H1 (cell line): ENCODE results near the gene PIAS4. TPM values are rescaled to one million over a fixed set of nuclear protein-coding genes. Genes with fewer than 3 reads are reported as not detected.

Source experiments
- CTCF ChIA-PET: fragments of 300-600 bp; sonication (Branson Sonifier 250); formaldehyde crosslinking; loops from one replicate; lab custom pipeline; 2021; ENCODE audit not compliant: partially characterized antibody; lab: Charles Lee
- POLR2A ChIA-PET: fragments of 300-600 bp; sonication (Branson Sonifier 250); formaldehyde crosslinking; loops from one replicate; lab custom pipeline; 2021; ENCODE audit warnings: inconsistent platforms; ENCODE audit not compliant: partially characterized antibody; lab: Charles Lee
- DNase-seq, 2 experiments: peaks; one replicate each; pipeline versions ENCODE4 v3.0.0 to v3.0.0-alpha.2; 2010 to 2022; ENCODE audit warnings: low spot score in 2 of 2, low read depth in 1 of 2, mixed read lengths in 1 of 2
- FAIRE-seq: peaks from 2 replicates; lab custom pipeline; 2011; peaks lifted over from hg19 to GRCh38; lab: Jason Lieb, UNC
- H2AFZ ChIP-seq: 2 replicates; pipeline ENCODE4 v1.8.1; 2012; ENCODE audit warnings: low read length, inconsistent platforms
- H2AK5ac ChIP-seq: 2 replicates; pipeline ENCODE4 v1.6.1; 2013; ENCODE audit warnings: low read depth, low read length
- H2BK120ac ChIP-seq: replicated peaks from 2 replicates; pipeline ENCODE3; 2013; ENCODE audit warnings: low read depth, low read length, inconsistent platforms
- H2BK12ac ChIP-seq: 2 replicates; pipeline ENCODE4 v1.6.1; 2013; ENCODE audit warnings: low read depth, low read length
- H2BK15ac ChIP-seq: 2 replicates; pipeline ENCODE4 v1.6.1; 2013; ENCODE audit warnings: low read length
- H2BK20ac ChIP-seq: 2 replicates; pipeline ENCODE4 v1.6.1; 2013; ENCODE audit warnings: low read length
- H2BK5ac ChIP-seq: 2 replicates; pipeline ENCODE4 v1.6.1; 2013; ENCODE audit warnings: low read depth, low read length
- H3K14ac ChIP-seq: 2 replicates; pipeline ENCODE4 v1.6.1; 2013; ENCODE audit warnings: inconsistent platforms; ENCODE audit not compliant: insufficient read length
- H3K18ac ChIP-seq: 2 replicates; pipeline ENCODE4 v1.6.1; 2013; ENCODE audit warnings: low read length; ENCODE audit errors: extremely low read depth
- H3K23ac ChIP-seq: 2 replicates; pipeline ENCODE4 v1.6.1; 2013; ENCODE audit warnings: inconsistent platforms; ENCODE audit not compliant: insufficient read length
- H3K23me2 ChIP-seq: 2 replicates; pipeline ENCODE4 v1.6.1; 2013; ENCODE audit warnings: low read depth, low read length
- H3K27ac ChIP-seq: 2 replicates; pipeline ENCODE4 v1.6.1; 2011; ENCODE audit warnings: low read depth, low read length, inconsistent platforms
- H3K27me3 ChIP-seq, 4 experiments: replicated peaks in 1 of 4; 1 replicate in 1 of 4; 2 replicates in 3 of 4; pipeline versions ENCODE4 v1.6.1 to v1.8.1; 2011 to 2013; ENCODE audit warnings: low read length in 3 of 4, mild to moderate bottlenecking in 3 of 4, inconsistent platforms in 2 of 4, mixed read lengths in 2 of 4, moderate library complexity in 1 of 4; ENCODE audit not compliant: control insufficient read depth in 3 of 4, insufficient read depth in 3 of 4; ENCODE audit errors: extremely low read depth in 1 of 4
- H3K36me3 ChIP-seq, 4 experiments: 2 replicates each; pipeline versions ENCODE4 v1.6.1 to v1.8.1; 2011 to 2013; ENCODE audit warnings: mild to moderate bottlenecking in 4 of 4, low read length in 3 of 4, moderate library complexity in 2 of 4, control low read depth in 1 of 4, inconsistent platforms in 1 of 4; ENCODE audit not compliant: insufficient read depth in 4 of 4, control insufficient read depth in 2 of 4
- H3K4ac ChIP-seq: replicated peaks from 2 replicates; pipeline ENCODE3; 2013; ENCODE audit warnings: low read length, low read depth, mixed read lengths, inconsistent platforms; ENCODE audit not compliant: insufficient read length
- H3K4me1 ChIP-seq, 4 experiments: replicated peaks in 1 of 4; 1 replicate in 1 of 4; 2 replicates in 3 of 4; pipeline versions ENCODE4 v1.6.1 to v1.8.1; 2011 to 2013; ENCODE audit warnings: low read length in 3 of 4, inconsistent platforms in 2 of 4, mixed read lengths in 1 of 4; ENCODE audit not compliant: insufficient read depth in 4 of 4, control insufficient read depth in 3 of 4
- H3K4me2 ChIP-seq, 2 experiments: 2 replicates each; pipeline versions ENCODE4 v1.6.1 to v1.8.1; 2011 to 2013; ENCODE audit warnings: low read depth in 2 of 2, low read length in 2 of 2, control low read depth in 1 of 2, inconsistent platforms in 1 of 2, mild to moderate bottlenecking in 1 of 2; ENCODE audit not compliant: insufficient read depth in 1 of 2
- H3K4me3 ChIP-seq, 4 experiments: fragments of 200-600, 300-600 bp in 1 of 4; sonication (generic), shearing (Covaris generic), sonication (Bioruptor Twin) in 1 of 4; 2 replicates each; pipeline versions ENCODE4 v1.5.1 to v1.8.1; 2011 to 2016; ENCODE audit warnings: low read length in 4 of 4, low read depth in 3 of 4, control low read depth in 2 of 4, inconsistent platforms in 2 of 4, mild to moderate bottlenecking in 2 of 4, mixed read lengths in 1 of 4, moderate library complexity in 1 of 4; ENCODE audit not compliant: insufficient read depth in 2 of 4; ENCODE audit errors: extremely low read depth in 1 of 4
- H3K56ac ChIP-seq: replicated peaks from 2 replicates; pipeline ENCODE3; 2013; ENCODE audit warnings: low read depth, mild to moderate bottlenecking, mixed read lengths, low read length, inconsistent platforms; ENCODE audit not compliant: insufficient read length
- H3K79me1 ChIP-seq: 2 replicates; pipeline ENCODE4 v1.6.1; 2013; ENCODE audit warnings: low read depth, low read length, control low read depth
- H3K79me2 ChIP-seq, 2 experiments: 2 replicates each; pipeline versions ENCODE4 v1.6.1 to v1.8.1; 2012 to 2013; ENCODE audit warnings: low read length in 2 of 2, mild to moderate bottlenecking in 2 of 2, inconsistent platforms in 1 of 2; ENCODE audit not compliant: insufficient read depth in 2 of 2, control insufficient read depth in 1 of 2
- H3K9ac ChIP-seq, 4 experiments: replicated peaks in 1 of 4; 1 replicate in 1 of 4; 2 replicates in 3 of 4; pipeline versions ENCODE4 v1.6.1 to v1.8.1; 2011 to 2013; ENCODE audit warnings: low read depth in 3 of 4, low read length in 3 of 4, control low read depth in 2 of 4, mild to moderate bottlenecking in 2 of 4, moderate library complexity in 2 of 4, inconsistent platforms in 1 of 4; ENCODE audit errors: extremely low read depth in 1 of 4
- H3K9me3 ChIP-seq, 2 experiments: 2 replicates each; pipeline versions ENCODE4 v1.6.1 to v1.8.1; 2012 to 2013; ENCODE audit warnings: mild to moderate bottlenecking in 2 of 2, moderate library complexity in 2 of 2, control low read depth in 1 of 2, inconsistent platforms in 1 of 2, low read depth in 1 of 2, low read length in 1 of 2, mixed read lengths in 1 of 2; ENCODE audit not compliant: insufficient read depth in 2 of 2
- H4K20me1 ChIP-seq, 2 experiments: replicated peaks in 1 of 2; 2 replicates each; pipeline versions ENCODE3 to v1.8.1; 2011 to 2013; ENCODE audit warnings: inconsistent platforms in 2 of 2, low read length in 2 of 2, mild to moderate bottlenecking in 1 of 2; ENCODE audit not compliant: insufficient read depth in 2 of 2, control insufficient read depth in 1 of 2
- H4K5ac ChIP-seq: 2 replicates; pipeline ENCODE4 v1.6.1; 2013; ENCODE audit warnings: low read length, low read depth, mixed read lengths, inconsistent platforms; ENCODE audit not compliant: insufficient read length
- H4K8ac ChIP-seq: 2 replicates; pipeline ENCODE4 v1.8.0; 2013; ENCODE audit warnings: mild to moderate bottlenecking, moderate library complexity, low read length, inconsistent platforms; ENCODE audit not compliant: insufficient read depth; ENCODE audit errors: extremely low read depth
- H4K91ac ChIP-seq: replicated peaks from 2 replicates; pipeline ENCODE3; 2013; ENCODE audit warnings: low read length, mixed read lengths, inconsistent platforms; ENCODE audit not compliant: insufficient read length
- ASH2L ChIP-seq: fragments of 200-600, 300-600 bp; sonication (generic); IDR thresholded peaks from one replicate; pipeline ENCODE4 v1.7.1; 2017; ENCODE audit warnings: low read length
- BCL11A ChIP-seq, 2 experiments: IDR thresholded peaks; one replicate each; pipeline ENCODE4 v1.6.1; 2011; ENCODE audit warnings: low read depth in 2 of 2, low read length in 2 of 2, mild to moderate bottlenecking in 2 of 2
- CBX8 ChIP-seq: fragments of 300-800, 300-1000 bp; sonication (generic); IDR thresholded peaks from 2 replicates; pipeline ENCODE4 v1.7.1; 2016; ENCODE audit warnings: low read depth, low read length, borderline replicate concordance
- EZH2 ChIP-seq: fragments of 200-600 bp; sonication (generic); IDR thresholded peaks from 2 replicates; pipeline ENCODE4 v1.7.1; 2012; ENCODE audit warnings: low read depth, mild to moderate bottlenecking, moderate library complexity, low read length, inconsistent platforms; ENCODE audit not compliant: severe bottlenecking
- KDM4A ChIP-seq: IDR thresholded peaks from one replicate; pipeline ENCODE4 v1.7.1; 2012; ENCODE audit warnings: low read depth, mild to moderate bottlenecking, moderate library complexity, low read length, inconsistent platforms; ENCODE audit not compliant: severe bottlenecking
- MAFK ChIP-seq: IDR thresholded peaks from 2 replicates; pipeline ENCODE4 v1.6.1; 2012; ENCODE audit warnings: low read depth, mild to moderate bottlenecking, improper control_type of control experiment, low read length
- NRF1 ChIP-seq: IDR thresholded peaks from 2 replicates; pipeline ENCODE4 v1.6.1; 2011; ENCODE audit warnings: mild to moderate bottlenecking, low read depth, low read length, improper control_type of control experiment
- PHF8 ChIP-seq: fragments of 200-600 bp; sonication (generic); conservative IDR thresholded peaks from 2 replicates; pipeline ENCODE4 v1.7.1; 2012; ENCODE audit warnings: low read depth, mild to moderate bottlenecking, inconsistent platforms, low read length, moderate library complexity
- RAD21 ChIP-seq, 2 experiments: IDR thresholded peaks in 1 of 2; conservative IDR thresholded peaks in 1 of 2; 2 replicates each; pipeline ENCODE4 v1.6.1; 2011; ENCODE audit warnings: low read depth in 2 of 2, low read length in 2 of 2, improper control_type of control experiment in 1 of 2, inconsistent platforms in 1 of 2, mild to moderate bottlenecking in 1 of 2, moderate library complexity in 1 of 2
- SIN3A ChIP-seq, 2 experiments: IDR thresholded peaks in 1 of 2; conservative IDR thresholded peaks in 1 of 2; 2 replicates each; pipeline ENCODE4 v1.6.1; 2011 to 2012; ENCODE audit warnings: low read length in 2 of 2, improper control_type of control experiment in 1 of 2, low read depth in 1 of 2, mild to moderate bottlenecking in 1 of 2
- TAF7 ChIP-seq: optimal IDR thresholded peaks from 2 replicates; pipeline ENCODE3; 2011; ENCODE audit warnings: low read depth, mild to moderate bottlenecking, inconsistent platforms, low read length, moderate library complexity, borderline replicate concordance
- TBP ChIP-seq: IDR thresholded peaks from 2 replicates; pipeline ENCODE4 v1.6.1; 2011; ENCODE audit warnings: low read depth, low read length, improper control_type of control experiment
- YY1 ChIP-seq: IDR thresholded peaks from 2 replicates; pipeline ENCODE4 v1.6.1; 2011; ENCODE audit warnings: low read depth, mild to moderate bottlenecking, low read length
- WGBS, 2 experiments: shearing (Covaris generic) in 1 of 2; methylation state at CpG; one replicate each; pipeline versions ENCODE4 v1.1.6 to v1.1.7; 2013 to 2015; ENCODE audit warnings: low lambda C conversion rate in 2 of 2, mixed read lengths in 2 of 2, inconsistent platforms in 1 of 2, low coverage in 1 of 2, missing lambda C conversion rate in 1 of 2; ENCODE audit not compliant: insufficient replicate concordance in 2 of 2, insufficient coverage in 1 of 2, insufficient read length in 1 of 2; ENCODE audit errors: extremely low coverage in 1 of 2, missing lambda C conversion rate in 1 of 2; 5-methylcytosine and 5-hydroxymethylcytosine counted together
- polyA plus RNA-seq, 7 experiments: library from polyadenylated mRNA; depleted of rRNA in 3 of 7; stranded (reverse) in 5 of 7; unstranded in 2 of 7; fragments of >200 nt in 5 of 7; fragments of 200-250 nt in 2 of 7; gene quantifications; 1 replicate in 5 of 7; 2 replicates in 1 of 7; 4 replicates in 1 of 7; pipeline versions ENCODE4 v1.2.1 to v1.2.3, GENCODE V29; 2011 to 2013; ENCODE audit warnings: missing spikeins in 2 of 7, mixed read lengths in 2 of 7
- total RNA-seq: library from RNA; stranded (reverse); fragmentation: NEBNext Ultra II Directional; extraction: Animal tissue kit (Norgen Biotek cat#: 25700); gene quantifications from 2 replicates; pipeline ENCODE4 v1.2.1, GENCODE V29; 2021

Gene PIAS4
- total and polyA plus RNA-seq, 2 of the 8 experiments (the other 6 are each of a cell fraction or from before 2014, with no cell fraction given), result 30.2 to 51.4 TPM

- Histone ChIP-seq H2BK15ac (no peak overlapping the region), H4K20me1 (peaks cover 0 to 16% of the 10 kb centered on the region in 2 experiments), H3K4me1 (no peaks in the 10 kb centered on the region), H2AK5ac (no peak overlapping the region), H3K36me3 (peaks cover 0 to 56% (median 22%) of the 10 kb centered on the region in 4 experiments; a peak in 6 of 8 replicates), H4K91ac (no peak overlapping the region), H2BK5ac (no peak overlapping the region), H3K9ac (no peak overlapping the region), H3K18ac (no peak overlapping the region), H3K56ac (no peak overlapping the region), H3K9me3 (peaks cover 3 to 5% of the 10 kb centered on the region in 2 experiments; a peak in 1 of 4 replicates), H3K27me3 (no peaks in the 10 kb centered on the region), H4K5ac (no peak overlapping the region), H3K79me2 (no peaks in the 10 kb centered on the region), H3K23ac (no peak overlapping the region), H4K8ac (no peak overlapping the region; the same call in 1 of the 2 replicates), H2BK12ac (no peak overlapping the region), H3K23me2 (peaks cover 9% of the 10 kb centered on the region; the same call in 1 of the 2 replicates), H3K4ac (no peak overlapping the region), H2BK120ac (no peak overlapping the region), H3K14ac (no peak overlapping the region), H3K4me2 (no peak overlapping the region), H3K4me3 (no peak overlapping the region), H2BK20ac (no peak overlapping the region), H3K27ac (no peak overlapping the region), H2AFZ (no peak overlapping the region), H3K79me1 (0 out of 2 replicates have a peak, but pooled peaks cover 3% of the 10 kb centered on the region)
- POLR2A ChIA-PET, result interaction anchor here (0.6 to 3.1 kb wide), 5 partner anchors 9 to 243 kb away, joined by 3 to 19 read pairs (median 4); partner anchors contain the start of gene EEF2
- CTCF ChIA-PET, result interaction anchor here (0.9 to 1.5 kb wide), 2 partner anchors 9 to 18 kb away, joined by 3 read pairs; no protein-coding TSS in a partner anchor
- FAIRE-seq, result no peak
- 93% methylated on average over 16 of the region's 16 CpGs; no CpG with 5 or more reads in 1 of the 2 experiments for WGBS, 2 experiments
- DNase-seq, result no peak
- TF ChIP-seq PHF8, result no peak
- TF ChIP-seq TBP, result no peak
- TF ChIP-seq BCL11A (IDR thresholded peaks at IDR 0.05; ENCODE audit: low read depth in 2 of 2, low read length in 2 of 2), result no peak
- no peak for TF ChIP-seq MAFK
- no peak for TF ChIP-seq SIN3A (conservative IDR thresholded peaks at IDR 0.05 in 1 of 2, IDR thresholded peaks at IDR 0.05 in 1 of 2; ENCODE audit: low read depth in 1 of 2, low read length in 2 of 2)
- TF ChIP-seq YY1, result no peak
- TF ChIP-seq KDM4A, result no peak
- TF ChIP-seq TAF7, result no peak
- no peak for TF ChIP-seq CBX8
- no peak for TF ChIP-seq RAD21 (IDR thresholded peaks at IDR 0.05 in 1 of 2, conservative IDR thresholded peaks at IDR 0.05 in 1 of 2; ENCODE audit: low read depth in 2 of 2, low read length in 2 of 2)
- no peak for TF ChIP-seq NRF1
- TF ChIP-seq ASH2L, result no peak
- TF ChIP-seq EZH2, result no peak
Observed at GRCh38 chr19:4032436-4032835, 24.9 kb downstream of the PIAS4 start.
